GM20431 (cell line): ENCODE data around the gene FBXL20.
"Not testable (repeated sequence)": the region's sequence is repeated elsewhere in the genome, so short reads cannot be mapped to it uniquely, and the experiment has no call there.

Source experiments
- in situ Hi-C: fragments of 300-500 bp; cut with MseI, MboI; formaldehyde crosslinking; loops from one replicate; pipeline ENCODE4 v1.15.0; 2020; ENCODE audit warnings: low sequenced_read_pairs; ENCODE audit not compliant: unreplicated experiment

FBXL20 gene

GRCh38 chr17:39401412-39402243, at the start of gene FBXL20:
TSS of gene FBXL20 (minus strand) at chr17:39401626. CDS start at chr17:39401402, 224 bp downstream.
- in situ Hi-C loops: no loop called here

GRCh38 chr17:39450847-39451581, 49.6 kb upstream of the FBXL20 start, which contains the start of gene MED1:
TSS of gene MED1 (minus strand) at chr17:39451263. CDS start at chr17:39451062, 201 bp downstream.
- in situ Hi-C loops: no loop called here

- in situ Hi-C loops: no loop called here
Observed at GRCh38 chr17:39450051-39450450, 48.6 kb upstream of the FBXL20 start.

- in situ Hi-C loops: no loop called here
Observed at GRCh38 chr17:39447561-39447960, 46.1 kb upstream of the FBXL20 start.

GRCh38 chr17:39443326-39443725, 41.9 kb upstream of the FBXL20 start:
- in situ Hi-C loops: no loop called here

GRCh38 chr17:39439868-39440267, 38.4 kb upstream of the FBXL20 start:
- in situ Hi-C loops: not testable (repeated sequence)

- in situ Hi-C loops: no loop called here
Observed at GRCh38 chr17:39429600-39429999, 28.2 kb upstream of the FBXL20 start.

GRCh38 chr17:39416141-39416540, 14.7 kb upstream of the FBXL20 start:
- in situ Hi-C loops: no loop called here

- in situ Hi-C loops: no loop called here
Observed at GRCh38 chr17:39410279-39410678, 8.9 kb upstream of the FBXL20 start.

GRCh38 chr17:39408360-39408759, 6.9 kb upstream of the FBXL20 start:
- in situ Hi-C loops: no loop called here

- in situ Hi-C loops: no loop called here
Observed at GRCh38 chr17:39406951-39407350, 5.5 kb upstream of the FBXL20 start.

- in situ Hi-C loops: no loop called here
Observed at GRCh38 chr17:39405436-39405835, 4.0 kb upstream of the FBXL20 start.

GRCh38 chr17:39404542-39405378, 3.3 kb upstream of the FBXL20 start:
- in situ Hi-C loops: no loop called here

GRCh38 chr17:39402890-39403605, 1.6 kb upstream of the FBXL20 start:
- in situ Hi-C loops: no loop called here

GRCh38 chr17:39402244-39402889, 941 bp upstream of the FBXL20 start:
- in situ Hi-C loops: no loop called here

- in situ Hi-C loops: no loop called here
Observed at GRCh38 chr17:39400547-39401411, 647 bp downstream of the FBXL20 start.

GRCh38 chr17:39399791-39400190, 1.6 kb downstream of the FBXL20 start:
- in situ Hi-C loops: no loop called here

GRCh38 chr17:39393736-39394135, 7.7 kb downstream of the FBXL20 start:
- in situ Hi-C loops: no loop called here
